GM12801 (cell line): ENCODE data around the gene STIM2.

ENCODE experiments used
- TF ChIP-seq, protein P1 (sequence below): IDR thresholded peaks from one replicate; pipeline ENCODE4 v1.5.1; 2011; ENCODE audit warnings: control low read depth; ENCODE audit not compliant: insufficient read length; ENCODE audit errors: extremely low read depth

Gene STIM2

DNA sequence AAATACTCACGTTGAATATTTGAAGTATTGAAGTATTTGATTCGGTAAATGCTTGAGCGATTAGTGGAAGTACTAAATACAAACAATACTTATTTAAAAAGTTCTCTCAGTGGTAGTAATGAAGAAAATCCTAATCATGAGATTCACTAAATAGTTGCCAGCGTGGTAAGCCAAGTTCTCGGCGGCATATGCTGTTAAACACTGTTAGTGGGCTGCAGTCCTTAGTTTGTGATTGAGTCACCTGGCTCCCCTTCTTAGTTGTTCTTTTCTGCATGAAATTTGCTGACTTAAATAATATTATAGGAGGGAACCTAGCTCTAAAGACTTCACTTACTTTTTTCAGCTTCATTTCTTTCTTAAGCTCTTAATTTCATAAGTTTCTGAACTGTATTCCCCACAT, 51.4 kb downstream of the STIM2 start:
- TF ChIP-seq, protein P1, sequence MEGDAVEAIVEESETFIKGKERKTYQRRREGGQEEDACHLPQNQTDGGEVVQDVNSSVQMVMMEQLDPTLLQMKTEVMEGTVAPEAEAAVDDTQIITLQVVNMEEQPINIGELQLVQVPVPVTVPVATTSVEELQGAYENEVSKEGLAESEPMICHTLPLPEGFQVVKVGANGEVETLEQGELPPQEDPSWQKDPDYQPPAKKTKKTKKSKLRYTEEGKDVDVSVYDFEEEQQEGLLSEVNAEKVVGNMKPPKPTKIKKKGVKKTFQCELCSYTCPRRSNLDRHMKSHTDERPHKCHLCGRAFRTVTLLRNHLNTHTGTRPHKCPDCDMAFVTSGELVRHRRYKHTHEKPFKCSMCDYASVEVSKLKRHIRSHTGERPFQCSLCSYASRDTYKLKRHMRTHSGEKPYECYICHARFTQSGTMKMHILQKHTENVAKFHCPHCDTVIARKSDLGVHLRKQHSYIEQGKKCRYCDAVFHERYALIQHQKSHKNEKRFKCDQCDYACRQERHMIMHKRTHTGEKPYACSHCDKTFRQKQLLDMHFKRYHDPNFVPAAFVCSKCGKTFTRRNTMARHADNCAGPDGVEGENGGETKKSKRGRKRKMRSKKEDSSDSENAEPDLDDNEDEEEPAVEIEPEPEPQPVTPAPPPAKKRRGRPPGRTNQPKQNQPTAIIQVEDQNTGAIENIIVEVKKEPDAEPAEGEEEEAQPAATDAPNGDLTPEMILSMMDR, result no peak

DNA sequence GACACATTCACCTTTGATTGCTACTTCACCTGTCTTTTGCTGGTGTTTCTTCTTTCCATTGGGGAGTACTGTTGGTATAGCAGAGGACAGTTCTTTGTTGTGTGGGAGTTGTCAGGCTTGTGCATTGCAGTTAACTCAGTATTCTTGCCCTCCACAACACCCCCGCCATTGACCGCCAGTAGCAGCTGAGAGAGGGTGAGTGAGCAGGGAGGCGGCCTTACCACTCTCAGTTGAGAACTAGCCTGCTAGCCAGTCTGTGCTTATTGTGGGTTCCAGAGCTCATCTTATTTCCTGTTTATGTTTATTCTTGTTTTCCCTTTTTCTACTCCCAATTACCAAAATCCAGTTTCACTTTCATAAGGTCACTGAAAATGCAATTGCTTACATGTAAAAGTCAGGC, 52.2 kb downstream of the STIM2 start:
- TF ChIP-seq, protein P1, result no peak

DNA sequence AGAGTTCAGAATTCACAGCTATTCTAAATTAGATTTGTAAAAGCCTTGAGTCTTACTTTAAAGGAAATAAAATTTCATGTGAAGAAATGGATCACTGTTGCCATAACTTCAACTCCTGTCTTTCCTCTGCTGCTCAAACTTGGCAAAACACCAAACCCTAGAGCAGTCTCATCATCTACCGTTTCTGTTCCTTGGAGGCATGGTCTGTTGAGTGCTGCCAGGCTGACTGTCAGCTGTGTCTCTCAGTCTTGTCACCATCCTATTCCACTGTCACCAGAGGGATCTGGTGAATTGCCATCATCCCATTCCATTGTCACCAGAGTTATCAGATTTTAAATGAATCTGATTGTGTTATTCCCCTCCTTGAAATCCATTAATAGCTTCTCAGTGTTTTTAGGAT, 55.6 kb downstream of the STIM2 start:
- TF ChIP-seq, protein P1, result no peak

DNA sequence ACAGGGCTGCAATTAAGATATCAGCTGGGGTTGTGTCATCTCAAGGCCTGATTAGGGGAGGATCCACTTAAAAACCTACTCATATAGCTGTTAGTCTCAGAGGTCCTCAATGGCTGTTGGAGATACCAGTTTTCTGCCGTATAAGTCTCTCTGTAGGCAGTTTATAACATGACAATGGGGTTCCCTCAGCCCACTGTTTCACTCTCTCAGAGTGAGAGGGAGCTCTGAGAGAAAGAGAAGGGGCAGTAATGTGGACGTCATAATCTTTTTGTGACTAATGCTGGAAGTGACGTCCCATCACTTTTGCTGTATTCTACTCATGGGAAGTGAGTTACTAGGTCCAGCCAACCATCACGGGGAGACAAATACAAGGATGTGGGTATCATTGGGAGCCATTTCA, 70.3 kb downstream of the STIM2 start:
- TF ChIP-seq, protein P1, result no peak

DNA sequence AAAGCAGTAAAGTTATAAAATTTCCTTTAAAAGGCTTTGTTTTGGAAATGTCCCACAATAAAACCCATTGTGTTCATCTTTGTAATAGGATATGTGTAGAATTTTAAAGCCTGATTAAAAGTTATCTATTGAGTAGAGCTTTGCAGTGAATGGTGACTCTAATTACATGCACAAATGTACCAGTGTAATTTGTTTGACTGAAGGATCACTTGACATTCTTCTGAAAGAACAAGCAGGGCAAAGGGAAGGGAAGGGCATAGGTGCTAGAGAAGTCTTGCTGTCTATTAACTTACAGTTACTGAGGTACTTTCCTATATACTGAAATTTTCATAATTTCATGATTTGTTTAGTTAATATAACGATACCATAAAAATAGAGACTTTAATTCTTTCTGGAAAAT, 70.8 kb downstream of the STIM2 start:
- TF ChIP-seq, protein P1, result no peak

DNA sequence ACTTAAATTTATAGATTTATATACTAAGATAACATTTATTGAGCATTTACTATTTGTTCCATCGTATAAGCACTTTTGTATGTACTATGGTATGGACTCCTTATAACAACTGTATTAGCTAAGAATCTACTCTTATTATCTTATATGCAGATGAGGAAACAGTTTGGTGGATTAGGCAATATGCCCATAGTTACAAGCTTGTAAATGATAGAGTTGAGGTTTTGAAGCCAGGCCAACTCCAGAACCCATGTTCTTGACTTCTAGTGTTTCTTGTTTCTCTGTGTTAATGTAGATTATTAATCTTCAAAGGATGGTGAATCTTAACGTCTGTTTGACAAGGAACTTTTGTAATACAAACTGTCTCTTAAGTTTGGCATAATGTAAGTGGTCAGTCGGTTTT, 71.3 kb downstream of the STIM2 start:
- TF ChIP-seq, protein P1, result no peak

DNA sequence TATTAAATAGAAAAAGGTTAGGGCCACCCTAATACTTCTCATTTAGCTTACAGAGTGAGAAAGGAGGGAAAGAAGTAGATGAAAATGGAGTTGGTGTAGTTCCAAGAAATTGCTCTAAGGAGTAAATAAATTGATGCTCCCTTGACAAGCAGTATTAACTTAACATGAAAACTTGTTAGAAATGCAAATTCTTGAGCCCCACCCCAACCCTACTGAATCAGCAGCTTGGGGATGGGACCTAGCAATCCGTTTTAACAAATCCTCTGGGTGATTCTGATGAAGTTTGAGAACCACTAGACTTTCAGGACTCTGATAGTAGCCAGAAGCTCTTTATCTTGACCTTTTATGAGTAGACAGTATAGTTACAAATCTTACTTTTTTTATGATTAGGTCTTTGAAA, 74.8 kb downstream of the STIM2 start:
- TF ChIP-seq, protein P1, result no peak
